ENCODE data around the gene ZNF226.
"Not testable (repeated sequence)": the region's sequence is repeated elsewhere in the genome, so short reads cannot be mapped to it uniquely, and the experiment has no call there.

The ZNF226 gene

DNA sequence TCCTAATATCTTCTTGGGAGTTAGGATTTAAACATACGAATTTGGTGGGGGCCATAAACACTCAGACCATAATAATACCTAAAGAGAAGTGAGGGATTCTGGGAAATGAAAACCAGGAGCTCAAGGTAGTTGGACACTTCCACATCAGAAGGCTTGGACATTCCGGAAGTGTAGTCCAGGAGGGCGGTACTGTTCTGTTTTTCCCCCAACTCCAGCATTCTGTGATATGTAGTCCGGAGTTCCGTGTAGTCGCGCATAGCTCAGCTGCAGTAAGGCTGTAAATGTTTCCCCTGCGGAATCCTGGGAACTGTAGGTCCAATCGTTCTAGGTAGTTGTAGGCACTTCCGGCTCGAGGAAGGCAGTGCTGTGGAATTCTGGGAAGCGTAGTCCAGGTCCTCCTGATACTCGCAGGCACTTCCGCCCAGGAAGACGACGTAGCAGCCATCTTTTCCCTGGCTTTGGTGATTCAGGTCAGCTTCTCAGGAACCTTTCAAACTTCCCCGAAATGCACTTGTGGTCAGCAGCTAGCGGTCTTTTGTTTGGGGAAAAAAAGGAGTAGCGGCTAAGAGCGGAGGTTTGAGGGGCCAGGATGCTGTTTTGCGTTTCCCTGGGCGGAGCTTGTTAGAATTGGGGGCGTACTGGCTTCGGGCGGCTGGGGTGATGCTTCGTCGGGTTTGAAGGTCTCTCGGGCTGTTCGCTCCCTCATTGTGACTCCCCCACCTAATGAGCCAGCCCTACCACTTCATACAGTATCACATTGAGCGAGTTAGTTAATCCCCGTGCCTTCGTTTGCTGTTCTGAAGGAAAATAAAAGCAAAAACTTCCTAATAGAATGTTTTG lies at the start of gene ZNF226:
Gene ZNF226 (plus strand): TSS at position 428 of the 840 bp plus-strand sequence. CDS start 4,981 bp downstream, outside the sequence.
- peak; percentile 99 for FAIRE-seq

DNA sequence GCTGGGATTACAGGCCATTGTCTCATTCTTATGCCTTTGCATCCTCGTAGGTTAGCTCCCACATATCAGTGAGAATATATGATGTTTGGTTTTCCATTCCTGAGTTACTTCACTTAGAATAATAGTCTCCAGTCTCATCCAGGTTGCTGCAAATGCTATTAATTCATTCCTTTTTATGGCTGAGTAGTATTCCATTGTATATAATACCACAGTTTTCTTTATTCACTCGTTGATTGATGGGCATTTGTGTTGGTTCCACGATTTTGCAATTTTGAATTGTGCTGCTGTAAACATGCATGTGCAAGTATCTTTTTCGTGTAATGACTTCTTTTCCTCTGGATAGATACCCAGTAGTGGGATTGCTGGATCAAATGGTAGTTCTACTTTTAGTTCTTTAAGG lies 43.7 kb upstream of the ZNF226 start:
- not testable (repeated sequence) for FAIRE-seq

DNA sequence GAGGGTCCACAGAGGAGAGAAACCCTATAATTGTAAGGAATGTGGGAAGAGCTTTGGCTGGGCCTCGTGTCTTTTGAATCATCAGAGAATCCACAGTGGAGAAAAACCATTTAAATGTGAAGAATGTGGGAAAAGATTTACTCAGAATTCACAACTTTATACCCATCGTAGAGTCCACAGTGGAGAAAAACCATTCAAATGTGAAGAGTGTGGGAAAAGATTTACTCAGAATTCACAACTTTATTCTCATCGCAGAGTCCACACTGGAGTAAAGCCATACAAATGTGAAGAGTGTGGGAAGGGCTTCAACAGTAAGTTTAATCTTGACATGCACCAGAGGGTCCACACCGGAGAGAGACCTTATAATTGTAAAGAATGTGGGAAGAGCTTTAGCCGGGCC lies 32.9 kb upstream of the ZNF226 start:
- FAIRE-seq = no peak

DNA sequence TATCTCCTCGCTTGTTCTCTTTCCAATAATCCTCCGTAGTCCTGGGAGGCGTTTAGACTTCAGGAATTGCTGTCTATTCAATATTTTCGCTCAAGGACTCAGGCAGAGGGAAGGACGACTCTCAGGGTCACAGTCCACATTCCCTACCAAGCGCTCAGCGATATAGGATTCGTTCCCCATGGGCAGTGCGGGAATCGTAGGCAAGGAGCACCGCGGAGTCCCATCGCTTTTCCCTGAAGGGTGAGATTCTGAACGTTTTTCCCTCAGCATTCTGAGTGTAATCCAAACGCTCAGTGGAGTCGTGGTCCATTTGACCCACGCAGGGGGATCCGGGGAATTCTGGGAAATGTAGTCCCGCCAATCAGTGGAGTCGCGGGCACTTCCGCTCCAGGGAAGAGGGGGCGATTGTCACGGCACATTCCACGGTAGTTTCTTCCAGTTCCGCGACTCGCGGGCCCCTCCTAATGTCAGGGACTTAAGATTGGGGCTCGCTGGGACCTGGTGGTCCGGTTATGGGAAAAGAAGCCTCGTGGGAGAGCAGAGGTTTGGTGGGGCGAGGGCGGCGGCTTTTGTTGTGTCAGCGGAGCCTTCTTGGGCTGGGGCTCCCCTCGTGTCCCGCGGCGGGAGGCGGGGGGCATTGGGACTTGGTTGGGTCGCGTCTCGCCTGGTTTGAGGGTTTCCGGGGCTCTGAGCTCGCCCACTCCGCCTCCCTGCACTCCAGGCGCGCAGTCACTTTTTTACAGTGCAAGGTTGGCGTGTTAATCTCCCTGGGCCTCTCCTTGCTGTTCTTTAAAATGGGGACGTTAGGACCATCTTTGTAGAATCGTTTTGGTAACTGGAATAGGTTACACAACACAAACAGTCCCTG lies 23.5 kb upstream of the ZNF226 start, which contains the start of gene ZNF234:
Gene ZNF234 (plus strand): TSS at position 364 of the 868 bp plus-strand sequence. CDS start 3,079 bp downstream, outside the sequence.
- no peak for FAIRE-seq

DNA sequence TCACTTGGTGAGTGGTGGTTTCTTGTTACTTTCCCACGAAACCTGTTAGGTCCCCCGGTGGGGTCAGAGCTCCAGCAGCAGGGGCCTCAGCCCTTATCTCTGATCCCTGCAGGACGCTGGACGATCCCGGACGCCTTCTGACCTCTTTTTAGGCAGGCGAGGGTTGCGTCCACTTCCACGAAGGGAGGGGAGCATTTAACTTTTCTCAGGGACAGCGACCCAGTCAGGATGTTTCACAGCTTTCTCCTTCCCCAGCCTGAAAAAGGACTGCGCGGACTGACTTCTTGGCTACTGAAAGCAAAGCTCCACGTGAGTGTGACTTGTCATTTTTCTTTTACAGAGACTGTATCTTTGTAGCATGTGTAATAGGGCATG lies 22.9 kb upstream of the ZNF226 start:
- no peak for FAIRE-seq

DNA sequence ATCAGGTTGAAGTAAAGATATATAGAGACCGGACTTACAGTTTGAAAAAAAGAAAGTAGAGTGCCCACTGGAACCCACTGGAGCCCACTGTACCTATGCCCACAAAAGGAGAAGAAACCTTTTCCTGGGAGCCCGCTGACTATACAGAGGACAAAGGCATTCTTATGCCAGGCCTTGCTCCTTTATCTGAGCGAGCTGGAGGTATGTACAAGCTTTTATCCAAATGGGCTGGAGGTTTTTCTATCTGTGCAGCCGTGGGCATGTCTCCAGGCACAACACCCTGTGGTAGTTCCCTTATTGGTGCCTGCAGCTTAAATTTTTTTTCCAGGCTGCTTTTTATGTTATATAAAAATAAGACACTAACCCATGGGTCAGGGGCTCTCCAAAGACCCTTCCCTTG lies 15.1 kb upstream of the ZNF226 start:
- no peak for FAIRE-seq

DNA sequence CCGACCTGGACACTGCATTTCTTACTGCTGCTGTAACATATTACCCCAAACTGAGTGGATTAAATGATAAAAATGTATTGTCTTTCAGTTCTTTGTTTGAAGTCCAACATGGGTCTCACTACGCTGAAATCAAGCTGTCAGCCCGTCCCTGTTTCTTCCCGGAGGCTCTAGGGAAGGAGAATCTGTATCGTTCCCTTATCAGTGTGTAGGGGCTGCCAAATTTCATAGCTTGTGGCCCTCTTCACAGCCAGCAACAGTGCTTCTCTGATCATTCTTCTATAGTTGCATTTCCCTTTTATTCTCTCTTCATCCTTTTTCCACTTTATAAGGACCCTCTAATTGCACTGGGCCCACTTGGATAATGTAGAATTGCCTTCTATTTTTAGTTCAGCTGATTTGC lies 13.4 kb upstream of the ZNF226 start:
- no peak for FAIRE-seq

DNA sequence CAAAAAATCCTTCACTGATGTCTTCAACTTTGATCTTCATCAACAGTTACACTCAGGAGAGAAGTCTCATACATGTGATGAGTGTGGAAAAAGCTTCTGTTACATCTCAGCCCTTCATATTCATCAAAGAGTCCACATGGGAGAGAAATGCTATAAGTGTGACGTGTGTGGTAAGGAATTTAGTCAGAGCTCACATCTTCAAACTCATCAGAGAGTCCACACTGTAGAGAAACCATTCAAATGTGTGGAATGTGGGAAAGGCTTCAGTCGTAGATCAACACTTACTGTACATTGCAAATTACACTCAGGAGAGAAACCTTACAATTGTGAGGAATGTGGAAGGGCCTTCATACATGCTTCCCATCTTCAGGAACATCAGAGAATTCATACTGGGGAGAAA lies 8.4 kb upstream of the ZNF226 start:
- FAIRE-seq = no peak

DNA sequence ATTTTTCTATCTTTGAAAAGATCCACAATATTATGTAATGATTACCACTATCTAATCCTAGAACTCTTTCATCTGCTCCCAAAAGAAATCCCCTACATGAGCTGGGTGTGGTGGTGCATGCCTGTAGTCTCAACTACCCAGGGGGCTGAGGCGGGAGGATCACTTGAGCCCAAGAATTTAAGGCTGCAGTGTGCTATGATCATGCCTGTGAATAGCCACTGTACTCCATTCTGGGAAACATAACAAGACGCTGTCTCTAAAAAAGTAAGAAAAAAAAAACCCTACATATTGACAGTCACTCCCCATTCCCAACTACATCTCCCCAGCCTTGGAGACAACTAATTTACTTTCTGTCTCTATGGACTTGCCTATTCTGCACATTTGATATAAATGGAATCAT lies 1.1 kb upstream of the ZNF226 start:
- FAIRE-seq = no peak

DNA sequence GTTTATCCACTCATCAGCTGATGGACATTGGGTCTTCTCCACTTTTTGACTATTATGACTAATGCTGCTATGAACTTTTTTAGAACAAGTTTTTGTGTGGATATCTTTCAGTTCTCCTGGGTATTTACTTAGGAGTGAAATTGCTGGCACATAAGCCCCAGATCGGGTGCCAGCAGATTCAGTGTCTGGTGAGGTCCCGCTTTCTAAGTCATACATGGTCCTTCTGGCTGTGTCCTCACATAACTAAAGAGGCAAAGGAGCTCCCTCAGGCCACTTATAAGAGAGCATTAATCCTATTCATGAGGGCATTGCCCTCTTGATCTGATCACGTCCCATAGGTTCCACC lies 600 bp upstream of the ZNF226 start:
- no peak for FAIRE-seq

DNA sequence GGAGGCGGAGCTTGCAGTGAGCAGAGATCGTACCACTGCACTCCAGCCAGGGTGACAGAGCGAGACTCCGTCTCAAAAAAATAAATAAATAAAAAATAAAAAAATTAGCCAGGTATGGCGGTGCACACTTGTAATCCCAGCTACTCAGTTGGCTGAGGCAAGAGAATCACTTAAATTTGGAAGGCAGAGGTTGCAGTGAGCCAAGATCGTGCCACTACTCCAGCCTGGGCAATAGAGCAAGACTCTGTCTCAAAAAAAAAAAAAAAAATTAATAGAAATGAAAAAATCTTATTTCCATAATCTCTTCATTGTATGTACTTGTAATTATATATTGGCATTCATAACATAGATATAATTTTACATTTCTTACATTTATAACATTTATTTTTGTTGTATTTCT lies 5.8 kb downstream of the ZNF226 start:
- not testable (repeated sequence) for FAIRE-seq

DNA sequence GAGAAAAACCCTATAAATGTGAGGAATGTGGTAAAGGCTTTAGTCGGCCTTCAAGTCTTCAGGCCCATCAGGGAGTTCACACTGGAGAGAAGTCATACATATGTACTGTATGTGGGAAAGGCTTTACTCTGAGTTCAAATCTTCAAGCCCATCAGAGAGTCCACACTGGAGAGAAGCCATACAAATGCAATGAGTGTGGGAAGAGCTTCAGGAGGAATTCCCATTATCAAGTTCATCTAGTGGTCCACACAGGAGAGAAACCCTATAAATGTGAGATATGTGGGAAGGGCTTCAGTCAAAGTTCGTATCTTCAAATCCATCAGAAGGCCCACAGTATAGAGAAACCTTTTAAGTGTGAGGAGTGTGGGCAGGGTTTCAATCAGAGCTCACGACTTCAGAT lies 11.7 kb downstream of the ZNF226 start:
- FAIRE-seq = no peak

DNA sequence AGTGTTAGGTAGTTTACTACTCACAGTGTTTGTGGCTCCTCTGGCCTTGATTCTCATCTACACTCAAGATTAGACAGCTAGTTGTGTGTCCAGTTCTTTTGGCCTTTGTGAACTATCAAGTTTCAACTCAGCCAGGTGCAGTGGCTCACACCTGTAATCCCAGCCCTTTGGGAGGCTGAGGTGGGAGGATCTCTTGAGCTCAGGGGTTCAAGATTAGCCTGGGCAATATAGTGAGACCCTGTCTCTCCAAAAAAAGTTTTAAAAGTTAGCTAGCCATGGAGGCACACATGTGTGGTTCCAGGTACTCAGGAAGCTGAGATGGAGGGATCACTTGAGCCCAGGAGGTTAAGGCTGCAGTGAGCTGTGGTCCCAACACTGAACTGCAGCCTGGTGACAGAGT lies 16.1 kb downstream of the ZNF226 start:
- no peak for FAIRE-seq

DNA sequence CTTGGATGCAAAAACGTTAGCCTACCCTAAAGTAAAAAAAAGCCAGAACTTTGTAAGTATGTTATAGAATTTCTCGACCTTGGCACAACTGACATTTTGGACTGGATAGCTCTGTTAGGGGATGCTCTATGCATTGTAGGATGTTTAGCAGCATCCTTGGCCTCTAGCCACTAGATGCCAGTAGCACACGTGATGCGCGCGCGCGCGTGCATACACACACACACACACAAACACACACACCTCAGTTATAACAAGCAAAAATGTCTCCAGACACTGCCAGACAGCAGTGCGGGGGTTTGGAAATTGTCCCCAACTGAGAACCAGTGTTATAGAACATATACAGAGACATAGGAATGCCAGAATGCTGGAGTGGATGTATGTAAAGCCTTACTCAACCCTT lies 17.2 kb downstream of the ZNF226 start:
- FAIRE-seq = no peak

DNA sequence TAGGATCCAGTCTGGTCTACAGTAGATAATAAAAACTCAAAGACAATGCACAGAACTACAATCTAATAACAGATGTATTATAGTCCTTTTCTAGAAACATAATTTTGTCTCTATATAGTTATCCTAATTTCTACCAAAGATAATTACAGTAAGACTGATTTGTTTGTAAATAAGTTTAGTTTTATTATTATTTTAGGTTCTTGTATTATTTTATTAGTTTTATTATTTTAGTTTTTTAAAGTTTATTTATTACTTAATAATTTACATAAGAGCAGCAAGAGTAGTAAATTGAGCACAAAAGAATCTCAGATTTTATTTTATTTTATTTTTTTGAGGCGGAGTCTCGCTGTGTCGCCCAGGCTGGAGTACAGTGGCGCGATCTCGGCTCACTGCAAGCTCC lies 25.1 kb downstream of the ZNF226 start:
- FAIRE-seq = no peak

DNA sequence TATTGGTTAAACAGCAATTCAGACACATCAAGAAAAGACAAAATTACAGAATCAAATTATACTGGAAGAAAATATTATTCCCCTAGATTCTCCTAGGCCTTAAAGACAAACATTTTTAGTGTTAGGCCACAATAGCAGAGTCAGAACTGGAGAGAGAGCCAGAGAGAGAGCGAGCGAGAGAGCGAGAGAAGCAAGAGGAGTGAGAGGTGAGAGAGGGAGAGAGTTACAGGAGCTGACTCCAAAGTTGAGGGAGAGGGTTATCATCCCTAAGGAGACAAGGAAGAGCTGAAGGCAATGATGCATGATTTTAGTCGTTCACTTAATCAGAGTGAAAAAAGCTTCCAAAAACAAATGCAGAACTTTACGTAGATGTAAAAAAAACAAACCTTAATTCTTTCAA lies 27.2 kb downstream of the ZNF226 start:
- no peak for FAIRE-seq

DNA sequence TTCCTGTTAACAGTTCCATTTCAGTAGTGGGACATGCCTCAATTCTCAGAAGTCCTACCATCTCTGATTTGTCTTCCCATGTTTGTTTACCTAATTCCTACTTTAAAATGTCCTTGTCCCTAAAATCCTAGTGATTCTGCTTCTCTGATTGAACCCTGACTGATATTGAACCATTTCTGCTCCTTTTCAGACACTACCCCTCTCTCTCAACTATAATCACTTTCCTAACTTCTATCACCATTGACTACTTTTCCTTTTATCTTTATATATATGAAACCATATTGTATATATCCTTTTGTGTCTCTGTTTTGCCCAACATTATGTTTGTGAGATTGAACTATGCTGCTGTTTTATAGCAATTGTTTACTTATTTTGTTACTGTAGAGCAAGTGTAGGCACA lies 31.9 kb downstream of the ZNF226 start:
- FAIRE-seq = no peak

DNA sequence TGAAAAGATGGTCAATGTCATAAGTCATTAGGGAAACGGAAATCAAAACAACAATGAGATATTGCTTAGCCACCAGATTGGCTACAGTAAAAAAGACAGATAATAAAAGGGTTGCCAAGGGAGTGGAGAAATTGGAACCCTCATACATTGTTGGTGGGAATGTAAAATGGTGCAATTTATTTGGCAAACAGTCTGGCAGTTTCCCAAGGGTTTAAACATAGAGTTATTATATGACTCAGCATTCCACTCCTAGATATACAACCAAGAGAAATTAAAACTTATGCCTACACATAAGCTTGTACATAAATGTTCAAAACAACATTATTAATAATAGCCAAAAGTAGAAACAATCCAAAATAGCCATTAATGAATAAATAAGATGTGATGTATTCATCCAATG lies 37.6 kb downstream of the ZNF226 start:
- no peak for FAIRE-seq

DNA sequence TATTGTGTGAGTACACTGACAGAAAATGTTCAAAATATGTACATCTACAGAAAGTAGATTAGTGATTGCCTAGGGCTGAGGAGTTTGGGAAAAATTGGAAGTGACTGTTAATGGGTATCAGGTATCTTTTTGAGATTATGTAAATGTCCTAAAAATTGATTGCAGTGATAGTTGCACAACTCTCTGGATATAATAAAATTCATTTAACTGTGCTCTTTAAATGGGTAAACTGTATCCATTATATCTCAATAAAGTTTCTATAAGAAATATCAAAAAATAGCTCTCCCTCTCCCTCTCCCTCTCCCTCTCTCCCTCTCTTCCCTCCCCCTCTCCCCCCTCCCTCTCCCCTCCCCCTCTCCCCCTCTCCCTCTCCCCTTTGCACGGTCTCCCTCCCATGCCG lies 38.1 kb downstream of the ZNF226 start:
- no peak for FAIRE-seq

DNA sequence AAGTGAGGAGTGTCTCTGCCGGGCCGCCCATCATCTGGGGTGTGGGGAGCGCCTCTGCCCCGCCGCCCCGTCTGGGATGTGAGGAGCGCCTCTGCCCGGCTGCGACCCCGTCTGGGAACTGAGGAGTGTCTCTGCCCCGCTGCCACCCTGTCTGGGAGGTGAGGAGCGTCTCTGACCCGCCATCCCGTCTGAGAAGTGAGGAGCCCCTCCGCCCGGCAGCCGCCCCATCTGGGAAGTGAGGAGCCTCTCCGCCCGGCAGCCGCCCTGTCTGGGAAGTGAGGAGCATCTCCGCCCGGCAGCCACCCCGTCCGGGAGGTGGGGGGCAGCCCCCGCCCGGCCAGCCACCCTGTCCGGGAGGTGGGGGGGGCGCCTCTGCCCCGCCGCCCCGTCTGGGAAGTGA lies 39.0 kb downstream of the ZNF226 start:
- not testable (repeated sequence) for FAIRE-seq

DNA sequence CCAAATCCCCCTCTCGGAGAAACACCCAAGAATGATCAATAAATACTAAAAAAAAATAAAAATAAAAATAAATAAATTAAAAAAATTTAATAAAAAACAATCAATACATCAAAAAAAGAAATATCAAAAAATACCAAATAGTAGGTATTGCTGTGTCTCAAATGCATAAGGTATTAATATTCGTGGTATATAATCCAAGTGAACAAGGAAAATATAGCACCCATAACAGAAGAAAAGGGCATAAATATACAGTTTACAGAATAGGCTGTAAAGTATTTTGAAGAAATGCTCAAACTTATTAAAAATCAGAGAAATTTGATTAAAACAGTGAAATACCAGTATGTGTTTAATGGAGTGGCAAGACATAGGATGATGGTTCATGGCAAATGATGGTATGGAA lies 39.9 kb downstream of the ZNF226 start:
- FAIRE-seq = no peak

DNA sequence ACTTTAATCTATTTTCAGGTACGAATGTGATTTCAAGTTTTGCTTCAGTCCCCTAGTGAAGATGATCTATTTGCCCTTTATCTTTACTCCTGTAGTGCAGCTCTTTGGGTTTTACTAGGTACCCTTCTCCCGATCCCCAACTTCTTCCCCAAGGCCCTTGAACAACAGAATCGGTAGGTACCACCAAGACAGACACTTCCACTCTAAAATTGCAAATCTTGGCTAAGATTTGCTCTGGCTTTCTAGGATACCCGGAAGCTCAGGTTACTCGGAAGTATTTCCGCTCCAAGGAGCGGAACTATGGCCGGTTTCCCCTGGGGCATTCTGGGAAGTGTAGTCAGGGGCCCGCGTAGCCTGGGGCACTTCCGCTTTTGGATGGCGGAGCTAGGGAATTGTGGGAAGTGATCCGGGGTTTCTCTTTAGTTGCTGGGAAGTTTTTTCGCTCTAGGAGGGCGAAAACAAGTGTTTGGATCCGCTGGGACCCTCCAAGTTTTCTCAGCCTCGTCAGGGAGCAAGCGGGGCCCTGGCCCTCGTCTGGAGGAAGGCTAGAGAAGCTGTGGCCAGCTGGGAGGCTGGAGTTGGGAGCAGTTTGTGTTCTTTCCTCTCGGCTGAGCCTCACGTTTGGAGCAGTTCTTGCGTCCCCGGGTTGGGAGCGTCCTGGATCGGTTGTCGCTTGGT lies 42.4 kb downstream of the ZNF226 start:
- peak; percentile 98 for FAIRE-seq

DNA sequence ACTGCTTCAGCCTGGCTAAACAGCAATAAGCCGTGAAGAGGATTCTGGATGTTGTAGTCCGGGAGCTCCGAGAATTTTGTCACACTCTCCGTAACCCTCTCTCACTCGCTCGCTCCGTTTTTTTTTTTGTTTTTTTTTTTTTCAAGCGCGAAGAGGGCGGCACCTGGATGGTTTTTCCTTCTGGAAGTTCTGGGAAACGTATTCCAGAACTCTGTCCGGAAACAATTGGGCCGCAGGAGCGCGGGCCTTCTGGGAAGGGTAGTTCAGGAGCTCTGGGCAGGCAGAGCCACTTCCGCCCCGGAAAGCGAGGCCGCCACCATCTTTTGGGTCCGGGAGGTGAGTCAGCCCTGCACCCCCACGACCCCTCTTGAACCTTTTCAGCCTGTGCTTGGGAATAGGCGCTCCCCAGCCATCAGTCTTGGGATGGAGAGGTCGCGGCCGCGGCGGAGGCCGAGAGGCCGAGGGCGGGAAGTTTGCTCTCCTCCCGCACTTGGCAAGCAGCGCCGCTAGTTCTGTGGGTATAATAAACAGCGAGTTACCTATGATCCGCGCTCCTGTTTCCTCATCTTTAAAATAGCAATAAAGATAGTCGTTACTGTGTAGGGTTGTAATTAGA lies 47.5 kb downstream of the ZNF226 start, which contains the start of gene ZNF227:
Gene ZNF227 (plus strand): TSS at position 283 of the 616 bp plus-strand sequence. CDS start 5,261 bp downstream, outside the sequence.
- FAIRE-seq = peak; percentile 97

Data from islet of Langerhans (tissue), 1 donor.